ENCODE data around the gene ISCU.

GRCh38 chr12:108526482-108527165 lies 35.8 kb upstream of the ISCU start:
- peak; percentile 15 to 16 for TF ChIP-seq CTCF (conservative IDR thresholded peaks at IDR 0.05 in 1 of 2, IDR thresholded peaks at IDR 0.05 in 1 of 2; ENCODE audit: low read depth in 1 of 2, low read length in 2 of 2)
- no peak for TF ChIP-seq EZH2 (IDR thresholded peaks at IDR 0.05; ENCODE audit: low read length, missing control alignments)

All from fibroblast of lung (primary cell).